Activated naive CD4-positive, alpha-beta T cell treated with Interleukin-2 at 50 U/mL for 16 hours (primary cell): ENCODE data around the gene CDH20.

ENCODE experiments used
- DNase-seq: peaks from one replicate; pipeline ENCODE4 v3.0.0-alpha.2; 2020

Gene CDH20

GRCh38 chr18:61581578-61582201, 248.5 kb downstream of the CDH20 start:
- peak; percentile 68 for DNase-seq

GRCh38 chr18:61582202-61582710, 249.0 kb downstream of the CDH20 start:
- no peak for DNase-seq

- DNase-seq: no peak
Measured at GRCh38 chr18:61583548-61583947, 250.3 kb downstream of the CDH20 start.

GRCh38 chr18:61587865-61588264, 254.6 kb downstream of the CDH20 start:
- no peak for DNase-seq

GRCh38 chr18:61589053-61589723, 256.0 kb downstream of the CDH20 start:
- no peak for DNase-seq

- no peak for DNase-seq
Measured at GRCh38 chr18:61589724-61590065, 256.5 kb downstream of the CDH20 start.

- no peak for DNase-seq
Measured at GRCh38 chr18:61591253-61591652, 258.0 kb downstream of the CDH20 start.

GRCh38 chr18:61595615-61596251, 262.5 kb downstream of the CDH20 start:
- no peak for DNase-seq

GRCh38 chr18:61596296-61596695, 263.1 kb downstream of the CDH20 start:
- DNase-seq: no peak

- no peak for DNase-seq
Measured at GRCh38 chr18:61597316-61597715, 264.1 kb downstream of the CDH20 start.

- no peak for DNase-seq
Measured at GRCh38 chr18:61600422-61600821, 267.2 kb downstream of the CDH20 start.

- no peak for DNase-seq
Measured at GRCh38 chr18:61602836-61603235, 269.6 kb downstream of the CDH20 start.
